HCT116 (cell line): ENCODE data around the gene EFCAB13. TPM values are rescaled to one million over a fixed set of nuclear protein-coding genes. Genes with fewer than 3 reads are reported as not detected.

Experiments used
- ATAC-seq: fragments of 200-7000 bp; cut with Tn5 transposase; 2 replicates; pipeline ENCODE4 v1.9.1; 2020; ENCODE audit warnings: mild to moderate bottlenecking, moderate library complexity
- BruUV-seq: library from RNA; stranded (reverse); fragments of 400-500 nt; replicated peaks from 2 replicates; lab custom pipeline; 2021; lab: Mats Ljungman, UMichigan
- CTCF ChIA-PET: fragments of 300-600 bp; sonication (Branson Sonifier 250); formaldehyde crosslinking; loops from one replicate; lab custom pipeline; 2021; ENCODE audit warnings: antibody characterized with exemption; lab: Charles Lee
- POLR2A ChIA-PET: fragments of 300-600, 350-600 bp; sonication (Branson Sonifier 250); formaldehyde crosslinking; loops from one replicate; lab custom pipeline; 2021; ENCODE audit warnings: antibody characterized with exemption; lab: Charles Lee
- RAD21 ChIA-PET, 2 experiments: fragments of 300-600 bp; sonication (Branson Sonifier 250); formaldehyde crosslinking; loops; one replicate each; lab custom pipeline; 2023; ENCODE audit warnings: low total read pairs in 2 of 2; ENCODE audit not compliant: uncharacterized antibody in 2 of 2, unreplicated experiment in 2 of 2, low non-redundant PET in 1 of 2; lab: Charles Lee
- DNase-seq: peaks from one replicate; pipeline ENCODE4 v3.0.0-alpha.2; 2010; ENCODE audit warnings: low read depth, low spot score
- H2AFZ ChIP-seq: fragments of 200-600 bp; shearing (Covaris generic), sonication (generic); 2 replicates; pipeline ENCODE4 v1.6.1; 2017; ENCODE audit warnings: low read depth, mixed run types, mixed read lengths, antibody characterized with exemption, low read length; ENCODE audit not compliant: poor library complexity, severe bottlenecking
- H3K27ac ChIP-seq: 2 replicates; pipeline ENCODE4 v1.5.1; 2012; ENCODE audit warnings: low read depth, low read length
- H3K27me3 ChIP-seq: fragments of 200-600 bp; sonication (generic); 2 replicates; pipeline ENCODE4 v1.6.1; 2016; ENCODE audit warnings: mixed run types, low read length, mixed read lengths; ENCODE audit not compliant: insufficient read depth
- H3K36me3 ChIP-seq, 2 experiments: fragments of 200-500 bp in 1 of 2; fragments of 200-600 bp in 1 of 2; sonication (Bioruptor generic) in 1 of 2; sonication (generic) in 1 of 2; 2 replicates each; pipeline versions ENCODE4 v1.5.1 to v1.6.1; 2014 to 2016; ENCODE audit warnings: low read length in 2 of 2, inconsistent platforms in 1 of 2, mixed read lengths in 1 of 2, mixed run types in 1 of 2; ENCODE audit not compliant: insufficient read depth in 2 of 2, control insufficient read depth in 1 of 2
- H3K4me1 ChIP-seq, 2 experiments: fragments of 200-600 bp in 1 of 2; sonication (generic) in 1 of 2; 2 replicates each; pipeline versions ENCODE4 v1.5.1 to v1.6.1; 2012 to 2017; ENCODE audit warnings: low read length in 2 of 2, inconsistent platforms in 1 of 2, mild to moderate bottlenecking in 1 of 2, mixed read lengths in 1 of 2, mixed run types in 1 of 2, moderate library complexity in 1 of 2; ENCODE audit not compliant: insufficient read depth in 2 of 2, control insufficient read depth in 1 of 2
- H3K4me2 ChIP-seq: fragments of 200-600 bp; sonication (generic); 2 replicates; pipeline ENCODE4 v1.6.1; 2017; ENCODE audit warnings: mixed run types, low read length, mixed read lengths
- H3K4me3 ChIP-seq, 2 experiments: fragments of 200-600 bp in 1 of 2; sonication (generic) in 1 of 2; replicated peaks in 1 of 2; 2 replicates each; pipeline ENCODE4 v1.5.1; 2011 to 2016; ENCODE audit warnings: low read length in 2 of 2, control low read depth in 1 of 2, low read depth in 1 of 2, mild to moderate bottlenecking in 1 of 2, mixed read lengths in 1 of 2, mixed run types in 1 of 2
- H3K79me2 ChIP-seq: fragments of 200-600 bp; sonication (generic); 2 replicates; pipeline ENCODE4 v1.6.1; 2017; ENCODE audit warnings: mild to moderate bottlenecking, mixed run types, low read length, moderate library complexity, mixed read lengths; ENCODE audit not compliant: insufficient read depth
- H3K9ac ChIP-seq: fragments of 200-600 bp; sonication (generic); 2 replicates; pipeline ENCODE4 v1.6.1; 2016; ENCODE audit warnings: low read length, mixed read lengths
- H3K9me2 ChIP-seq: fragments of 200-600 bp; sonication (generic), shearing (Covaris generic); 2 replicates; pipeline ENCODE4 v1.6.1; 2017; ENCODE audit warnings: mixed run types, mild to moderate bottlenecking, moderate library complexity; ENCODE audit not compliant: insufficient read depth
- H3K9me3 ChIP-seq, 2 experiments: fragments of 200-500 bp in 1 of 2; fragments of 200-600 bp in 1 of 2; sonication (Bioruptor generic) in 1 of 2; sonication (generic) in 1 of 2; 2 replicates each; pipeline ENCODE4 v1.6.1; 2014 to 2017; ENCODE audit warnings: low read length in 2 of 2, mixed read lengths in 2 of 2, inconsistent platforms in 1 of 2, low read depth in 1 of 2, mild to moderate bottlenecking in 1 of 2, mixed run types in 1 of 2, moderate library complexity in 1 of 2; ENCODE audit not compliant: control insufficient read depth in 1 of 2, insufficient read depth in 1 of 2
- H4K20me1 ChIP-seq: fragments of 200-600 bp; sonication (generic), shearing (Covaris generic); 2 replicates; pipeline ENCODE4 v1.6.1; 2017; ENCODE audit warnings: mixed run types, mild to moderate bottlenecking, moderate library complexity; ENCODE audit not compliant: insufficient read depth
- ELF1 ChIP-seq: IDR thresholded peaks from 2 replicates; pipeline ENCODE4 v1.6.1; 2012; ENCODE audit warnings: low read depth, borderline replicate concordance
- POLR2A ChIP-seq: IDR thresholded peaks from 2 replicates; pipeline ENCODE4 v1.7.0; 2011; ENCODE audit warnings: borderline replicate concordance; ENCODE audit not compliant: insufficient read depth, insufficient read length; ENCODE audit errors: extremely low read depth
- SRF ChIP-seq: IDR thresholded peaks from 2 replicates; pipeline ENCODE4 v1.6.1; 2012; ENCODE audit warnings: low read depth
- ZNF274 ChIP-seq: fragments of 200-500 bp; sonication (Bioruptor generic); IDR thresholded peaks from 2 replicates; pipeline ENCODE4 v1.6.1; 2014; ENCODE audit warnings: mild to moderate bottlenecking, low read depth, low read length, inconsistent platforms
- intact Hi-C: fragments of 100-400 bp; cut with micrococcal nuclease; formaldehyde crosslinking; loops from 2 replicates; pipeline ENCODE4 v1.10.0; 2022
- total RNA-seq: library from RNA; stranded (reverse); gene quantifications from one replicate; pipeline ENCODE4 v1.2.1, GENCODE V29; 2021; ENCODE audit not compliant: unreplicated experiment

The EFCAB13 gene
- total RNA-seq, 1 experiment from 2014 or later, result not detected

DNA sequence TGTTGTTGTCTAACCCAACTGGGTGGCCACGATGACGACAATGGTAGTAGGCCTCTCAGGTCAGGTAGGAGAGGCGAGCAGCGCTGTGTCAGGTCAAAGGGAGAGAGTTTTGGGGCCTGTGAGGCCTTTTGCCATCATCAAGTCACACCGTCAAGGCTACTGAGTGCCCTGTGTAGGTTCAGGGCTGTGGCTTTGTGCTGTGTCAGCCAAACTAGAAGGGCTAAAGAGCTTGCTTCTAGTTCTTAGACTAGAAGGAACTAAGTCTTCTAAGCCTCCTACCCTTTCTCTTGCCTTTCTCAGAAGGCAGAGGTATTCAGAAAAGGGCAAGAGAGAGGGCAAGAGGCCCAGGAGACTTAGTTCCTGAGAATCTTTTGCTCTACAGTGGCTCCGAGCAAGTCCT lies 25.0 kb upstream of the EFCAB13 start:
- Histone ChIP-seq H3K79me2 (no peaks in the 10 kb centered on the region), H3K9me2 (no peaks in the 10 kb centered on the region), H2AFZ (no peak overlapping the region), H4K20me1 (no peaks in the 10 kb centered on the region), H3K9ac (no peak overlapping the region), H3K4me1 (no peaks in the 10 kb centered on the region), H3K9me3 (no peaks in the 10 kb centered on the region), H3K4me3 (no peak overlapping the region), H3K36me3 (no peaks in the 10 kb centered on the region), H3K27ac (no peak overlapping the region), H3K27me3 (no peaks in the 10 kb centered on the region), H3K4me2 (no peak overlapping the region)
- POLR2A ChIA-PET, result no interaction called here
- CTCF ChIA-PET, result no interaction called here
- ATAC-seq (no peak), DNase-seq (no peak)
- RAD21 ChIA-PET, result no interaction called here
- intact Hi-C loops, result no loop called here
- no TSS peak for BruUV-seq
- no peak for TF ChIP-seq ELF1

DNA sequence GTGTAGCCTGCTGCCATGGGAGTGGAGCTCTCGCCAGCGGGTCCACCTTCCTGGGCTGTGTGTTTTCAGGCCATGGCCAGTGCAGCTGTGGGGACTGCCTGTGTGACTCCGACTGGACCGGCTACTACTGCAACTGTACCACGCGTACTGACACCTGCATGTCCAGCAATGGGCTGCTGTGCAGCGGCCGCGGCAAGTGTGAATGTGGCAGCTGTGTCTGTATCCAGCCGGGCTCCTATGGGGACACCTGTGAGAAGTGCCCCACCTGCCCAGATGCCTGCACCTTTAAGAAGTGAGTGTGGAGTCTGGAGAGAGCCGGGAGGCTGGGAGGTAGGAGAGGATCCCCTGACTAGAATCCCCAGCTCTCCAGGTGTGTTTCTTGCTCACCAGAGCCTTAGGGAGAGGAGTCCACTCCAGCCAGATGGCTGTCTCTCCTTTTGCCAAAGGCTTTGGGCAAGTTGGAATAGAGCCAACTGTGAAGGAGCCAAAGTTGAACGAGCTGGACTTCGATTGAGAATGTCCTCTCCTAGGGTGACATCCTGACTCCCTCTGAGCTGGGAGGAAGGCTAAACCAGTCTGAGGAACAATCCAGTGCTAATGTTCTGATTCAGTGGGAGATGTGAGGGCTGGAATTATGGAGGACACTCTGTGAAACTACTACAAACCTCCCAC lies 24.4 kb upstream of the EFCAB13 start:
- H3K27me3 ChIP-seq, result no peaks in the 10 kb centered on the region

More for the DNA sequence above, 24.4 kb upstream of the EFCAB13 start:
- ATAC-seq, result no peak
- intact Hi-C loops, result no loop called here
- Histone ChIP-seq H3K4me3 (no peak overlapping the region), H3K79me2 (no peaks in the 10 kb centered on the region), H3K9ac (no peak overlapping the region), H3K4me1 (no peaks in the 10 kb centered on the region), H4K20me1 (no peaks in the 10 kb centered on the region), H3K36me3 (no peaks in the 10 kb centered on the region), H3K9me2 (no peaks in the 10 kb centered on the region), H3K9me3 (no peaks in the 10 kb centered on the region), H3K27ac (no peak overlapping the region), H3K4me2 (no peak overlapping the region), H2AFZ (no peak overlapping the region)
- no peak for DNase-seq
- ChIA-PET RAD21 (no interaction called here), CTCF (no interaction called here), POLR2A (no interaction called here)
- BruUV-seq, result no TSS peak
- TF ChIP-seq ZNF274 (no peak), POLR2A (no peak), SRF (no peak)
